NCI-H446 (cell line): Measurements from ENCODE around the gene PAQR9.

Source experiments
- DNase-seq, 2 experiments: peaks; one replicate each; lab custom pipeline; 2025; lab: John Stamatoyannopoulos, UW

PAQR9 gene

GRCh38 chr3:142951794-142952193 is 11.7 kb downstream of the PAQR9 start:
- no peak for DNase-seq

GRCh38 chr3:142950972-142951371 is 12.5 kb downstream of the PAQR9 start:
- DNase-seq, result no peak

DNA sequence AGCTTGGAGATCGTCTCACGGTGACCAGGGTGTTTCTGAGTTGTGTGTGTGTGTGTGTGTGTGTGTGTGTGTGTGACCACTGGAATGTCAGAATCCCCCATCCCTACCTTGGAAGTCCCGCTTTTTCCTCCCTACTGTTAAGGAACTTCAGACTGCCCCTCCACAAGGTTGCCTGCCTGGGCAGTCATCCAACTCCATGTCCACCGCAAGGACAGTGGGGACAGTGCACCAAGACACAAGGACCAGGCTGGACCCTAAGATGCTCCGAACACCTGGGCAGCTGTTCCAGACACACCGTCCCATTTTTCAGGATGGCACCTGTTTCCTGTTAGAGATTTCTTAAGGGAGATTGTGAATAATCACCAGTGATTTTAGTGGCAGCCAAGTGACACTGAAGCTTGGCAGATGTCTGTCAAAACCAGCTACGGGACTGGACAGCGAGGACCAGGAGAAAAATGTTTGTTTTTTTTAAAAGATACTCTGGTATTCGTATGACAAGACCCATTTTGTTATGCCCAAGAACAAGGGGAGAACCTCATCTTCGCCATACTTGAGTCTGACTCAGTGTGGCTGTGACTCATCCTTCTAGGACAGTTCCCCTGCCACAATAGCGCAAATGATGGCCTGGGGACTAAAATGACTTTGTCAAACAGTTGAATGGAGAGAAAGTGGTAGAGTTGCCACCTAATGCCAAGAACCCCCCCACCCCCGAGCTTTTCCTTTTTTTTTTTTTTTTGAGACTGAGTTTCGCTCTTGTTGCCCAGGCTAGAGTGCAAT is 15.5 kb downstream of the PAQR9 start:
- no peak for DNase-seq

- DNase-seq, result no peak
Observed at GRCh38 chr3:142947352-142947751, 16.1 kb downstream of the PAQR9 start.

DNA sequence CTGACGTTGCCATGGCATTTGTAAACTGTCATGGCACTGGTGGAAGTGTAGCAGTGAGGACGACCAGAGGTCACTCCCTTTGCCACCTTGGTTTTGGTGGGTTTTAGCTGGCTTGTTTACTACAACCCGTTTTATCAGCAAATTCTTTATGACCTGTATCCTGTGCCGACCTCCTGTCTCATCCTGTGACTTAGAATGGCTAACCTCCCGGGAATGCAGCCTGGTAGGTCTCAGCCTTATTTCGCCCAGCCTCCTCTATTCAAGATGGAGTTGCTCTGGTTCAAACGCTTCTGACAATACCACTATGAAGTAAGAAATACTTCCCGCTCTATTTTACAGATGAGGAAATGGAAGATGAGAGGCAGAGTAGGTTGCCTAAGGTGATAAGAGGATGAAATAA is 16.6 kb downstream of the PAQR9 start:
- no peak for DNase-seq

- DNase-seq, result no peak
Observed at GRCh38 chr3:142945023-142945422, 18.5 kb downstream of the PAQR9 start.

- no peak for DNase-seq
Observed at GRCh38 chr3:142944342-142944741, 19.1 kb downstream of the PAQR9 start.

DNA sequence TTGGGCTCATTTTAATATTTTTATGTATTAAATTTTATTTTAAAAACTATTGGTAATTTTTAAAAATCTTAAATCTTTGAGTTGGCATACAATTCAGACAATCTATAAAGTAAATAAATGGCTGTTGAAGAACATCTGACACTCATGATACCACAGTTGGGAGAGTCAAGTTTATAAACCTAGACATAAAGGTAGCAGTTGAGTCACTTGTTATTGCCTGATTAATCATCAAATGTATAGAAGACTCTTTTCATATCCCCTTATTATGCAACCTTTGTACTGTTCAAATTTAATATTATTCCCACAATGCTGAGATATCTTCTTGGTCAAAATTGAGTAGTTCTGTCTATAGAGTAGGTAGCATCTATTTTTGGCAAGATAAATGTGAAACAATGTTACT is 19.6 kb downstream of the PAQR9 start:
- DNase-seq, result no peak

GRCh38 chr3:142943349-142943748 is 20.1 kb downstream of the PAQR9 start:
- no peak for DNase-seq

- no peak for DNase-seq
Observed at GRCh38 chr3:142941373-142942123, 21.9 kb downstream of the PAQR9 start.

DNA sequence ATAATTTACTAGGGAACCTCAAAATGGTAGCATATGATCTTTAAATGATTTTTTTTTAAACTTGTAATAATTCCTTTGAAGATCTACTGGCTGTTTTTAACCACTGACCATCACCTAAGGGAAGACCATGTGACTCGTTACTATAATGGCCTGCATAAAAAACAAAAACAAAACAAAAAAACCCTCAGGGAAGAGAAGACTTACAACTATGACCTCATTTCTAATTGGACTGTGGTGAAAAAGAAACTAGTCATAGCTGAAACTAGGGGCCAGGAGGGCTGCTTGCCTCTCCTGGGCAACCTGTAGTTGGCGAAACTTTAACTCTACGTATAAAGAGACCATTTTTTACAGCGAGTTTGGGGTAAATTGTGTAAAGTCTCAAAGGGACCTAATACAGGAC is 23.0 kb downstream of the PAQR9 start:
- no peak for DNase-seq

GRCh38 chr3:142940000-142940399 is 23.5 kb downstream of the PAQR9 start:
- no peak for DNase-seq

DNA sequence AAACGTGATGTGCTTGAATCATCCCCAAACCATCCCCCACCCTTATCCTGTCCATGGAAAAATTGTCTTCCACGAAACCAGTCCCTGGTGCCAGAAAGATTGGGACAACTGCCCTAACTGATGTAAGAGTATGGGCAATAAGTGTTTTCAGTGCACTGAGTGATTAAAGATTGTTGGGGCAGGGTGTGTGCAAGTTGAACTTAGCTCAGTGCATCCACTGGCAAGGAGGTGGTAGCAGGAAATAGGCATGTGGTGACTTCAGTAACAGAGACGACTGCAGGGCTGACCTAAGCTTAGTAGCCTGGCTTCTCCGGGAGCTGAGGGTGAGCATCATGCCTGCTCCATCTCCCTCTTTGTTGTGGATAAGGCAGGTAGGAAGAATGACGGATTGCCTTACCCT is 27.5 kb downstream of the PAQR9 start:
- DNase-seq, result no peak

- DNase-seq, result no peak
Observed at GRCh38 chr3:142934887-142935269, 28.6 kb downstream of the PAQR9 start.

DNA sequence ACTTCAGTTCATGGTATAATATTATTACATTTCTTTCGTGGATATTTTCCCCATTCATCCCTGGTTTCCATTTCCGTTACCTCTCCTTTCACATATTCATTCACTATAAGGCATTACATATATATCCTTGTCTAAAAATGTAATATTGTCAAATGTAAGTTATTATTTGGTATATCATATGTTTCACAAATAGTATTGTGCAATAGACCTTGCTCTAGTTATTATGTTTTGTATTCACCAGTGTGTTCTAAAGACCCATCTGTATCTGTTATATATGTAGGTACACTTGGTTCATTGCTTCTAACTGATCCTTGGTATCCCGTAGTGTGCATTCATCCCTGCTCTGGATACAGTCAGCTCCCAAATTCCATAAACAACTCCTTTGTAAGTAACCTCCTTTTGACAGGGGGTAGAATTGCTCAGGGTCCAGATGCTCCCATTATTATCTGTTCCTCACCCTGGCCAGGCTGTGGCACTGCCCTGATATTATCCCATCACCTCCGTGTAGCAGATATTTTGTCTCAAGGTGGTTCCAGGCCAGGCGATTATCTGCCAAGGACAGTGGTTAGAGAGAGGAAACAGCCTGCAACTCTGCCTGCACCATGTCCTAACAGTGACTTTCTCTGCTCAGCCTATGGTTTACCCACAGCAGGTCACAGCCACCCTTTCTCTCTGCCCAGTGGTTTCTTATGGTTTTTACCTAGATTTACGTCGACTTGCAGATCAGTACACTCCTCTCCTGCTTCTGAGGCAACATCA is 29.2 kb downstream of the PAQR9 start:
- DNase-seq, result no peak

- no peak for DNase-seq
Observed at GRCh38 chr3:142931222-142931621, 32.3 kb downstream of the PAQR9 start.

- DNase-seq, result no peak
Observed at GRCh38 chr3:142930463-142930862, 33.0 kb downstream of the PAQR9 start.

- DNase-seq, result no peak
Observed at GRCh38 chr3:142929890-142930289, 33.6 kb downstream of the PAQR9 start.

- peak in 1 of 2 experiments; percentile 30 for DNase-seq
Observed at GRCh38 chr3:142929109-142929508, 34.4 kb downstream of the PAQR9 start.

DNA sequence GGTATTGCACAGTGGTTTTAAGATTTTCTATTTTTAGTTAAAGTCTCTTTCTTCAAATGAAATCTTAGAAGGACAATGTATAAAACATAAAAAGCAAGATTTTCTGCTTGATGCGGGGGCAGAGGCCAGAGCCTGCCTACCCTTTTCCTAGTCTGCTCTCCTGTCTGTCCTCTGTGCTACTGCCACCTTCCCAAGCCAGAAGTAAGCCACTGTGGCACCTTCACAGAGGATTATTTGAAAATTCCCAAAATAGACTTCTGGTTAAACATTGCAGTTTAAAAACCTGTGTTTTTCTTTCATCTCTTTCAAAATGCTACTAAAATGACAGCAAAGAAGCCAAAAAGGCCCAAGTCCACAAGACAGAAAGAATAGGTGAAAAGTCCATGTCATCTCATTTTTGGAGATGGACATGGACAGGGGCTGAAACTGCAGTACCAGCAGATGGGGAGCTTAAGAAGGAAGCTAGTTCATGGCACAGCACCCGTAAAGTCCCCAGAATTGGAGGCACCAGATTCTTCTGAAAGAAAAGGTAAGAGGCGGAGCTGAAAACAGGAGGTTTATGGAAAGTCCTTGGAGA is 37.0 kb downstream of the PAQR9 start:
- DNase-seq, result no peak

DNA sequence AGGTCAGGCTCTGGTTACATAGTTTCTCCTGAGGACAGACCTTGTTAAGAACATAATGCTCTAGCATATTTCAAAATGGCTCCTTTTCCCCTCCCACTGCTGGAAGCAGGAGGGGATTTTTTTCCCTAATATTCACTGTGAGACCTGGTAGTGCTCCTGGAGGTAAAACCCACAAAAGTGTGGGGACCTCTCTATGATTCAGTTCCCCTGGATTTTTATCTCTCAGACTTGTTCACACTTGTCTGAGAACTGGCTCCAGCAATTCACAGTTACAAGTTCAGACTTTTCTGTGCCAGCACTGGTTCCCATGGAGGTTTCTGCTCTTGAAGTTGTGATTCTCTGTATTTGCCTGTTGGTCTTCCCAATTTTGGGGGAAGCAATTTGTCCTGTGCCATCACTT is 38.3 kb downstream of the PAQR9 start:
- no peak for DNase-seq

DNA sequence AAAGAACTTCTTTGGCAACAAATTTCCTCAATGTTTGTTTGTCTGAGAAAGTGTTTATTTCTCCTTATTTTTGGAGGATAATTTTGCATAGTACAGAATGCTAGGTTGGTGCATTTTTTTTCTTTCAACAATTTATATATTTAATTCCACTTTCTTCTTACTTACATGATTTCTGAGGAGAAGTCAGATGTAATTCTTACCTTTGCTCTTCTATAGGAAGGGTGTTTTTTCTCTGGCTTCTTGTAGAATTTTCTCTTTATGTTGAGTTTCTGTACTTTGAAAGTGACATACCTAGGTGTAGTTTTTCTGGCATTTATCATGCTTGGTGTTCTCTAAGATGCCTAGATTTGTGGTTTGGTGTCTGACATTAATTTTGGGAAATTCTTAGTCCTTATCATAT is 39.8 kb downstream of the PAQR9 start:
- no peak for DNase-seq

DNA sequence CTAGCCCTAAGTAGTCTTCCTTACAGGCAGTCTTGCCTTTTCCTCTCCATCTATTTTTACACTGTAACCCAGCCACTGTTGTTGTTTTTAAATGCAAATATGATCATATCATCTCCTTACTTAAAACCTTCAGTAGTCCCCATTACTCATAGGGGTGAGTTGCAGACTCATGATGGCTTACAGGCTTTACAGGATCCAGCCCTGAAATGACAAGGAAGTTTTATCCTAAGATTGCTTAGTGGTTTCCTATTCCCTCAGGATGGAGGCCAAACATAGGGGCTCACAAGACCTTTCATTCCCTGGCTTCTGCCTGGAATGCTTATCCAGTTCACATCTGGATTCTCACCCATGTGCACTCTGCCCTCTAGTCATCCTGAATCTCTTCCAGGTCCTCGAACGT is 46.9 kb downstream of the PAQR9 start:
- no peak for DNase-seq
